CD4-positive, alpha-beta T cell treated with Interleukin-21 for 1 hour (primary cell): ENCODE measurements around the gene CALD1.

ENCODE experiments used
- DNase-seq: peaks from one replicate; pipeline ENCODE4 v3.0.0-alpha.2; 2020

CALD1 gene

DNA sequence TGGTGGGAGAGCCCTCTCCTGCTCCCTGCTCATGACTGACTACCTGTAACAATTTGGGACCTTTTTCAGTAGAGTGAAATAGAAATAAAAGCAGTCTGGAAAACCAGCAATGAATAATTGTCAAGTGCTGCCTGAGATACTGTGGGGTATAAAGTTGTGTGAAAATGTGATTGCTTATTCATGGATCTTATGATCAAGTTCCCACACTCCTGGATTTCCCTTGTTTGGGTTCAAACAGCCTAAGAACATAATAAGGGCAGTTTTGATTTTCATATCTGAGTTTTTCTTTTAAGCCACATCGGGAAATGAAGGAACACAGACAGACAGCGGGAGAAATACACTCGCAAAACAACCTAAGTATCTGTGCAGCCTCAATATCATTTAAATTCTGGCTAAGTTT is 52.9 kb downstream of the CALD1 start:
- DNase-seq, result no peak

DNA sequence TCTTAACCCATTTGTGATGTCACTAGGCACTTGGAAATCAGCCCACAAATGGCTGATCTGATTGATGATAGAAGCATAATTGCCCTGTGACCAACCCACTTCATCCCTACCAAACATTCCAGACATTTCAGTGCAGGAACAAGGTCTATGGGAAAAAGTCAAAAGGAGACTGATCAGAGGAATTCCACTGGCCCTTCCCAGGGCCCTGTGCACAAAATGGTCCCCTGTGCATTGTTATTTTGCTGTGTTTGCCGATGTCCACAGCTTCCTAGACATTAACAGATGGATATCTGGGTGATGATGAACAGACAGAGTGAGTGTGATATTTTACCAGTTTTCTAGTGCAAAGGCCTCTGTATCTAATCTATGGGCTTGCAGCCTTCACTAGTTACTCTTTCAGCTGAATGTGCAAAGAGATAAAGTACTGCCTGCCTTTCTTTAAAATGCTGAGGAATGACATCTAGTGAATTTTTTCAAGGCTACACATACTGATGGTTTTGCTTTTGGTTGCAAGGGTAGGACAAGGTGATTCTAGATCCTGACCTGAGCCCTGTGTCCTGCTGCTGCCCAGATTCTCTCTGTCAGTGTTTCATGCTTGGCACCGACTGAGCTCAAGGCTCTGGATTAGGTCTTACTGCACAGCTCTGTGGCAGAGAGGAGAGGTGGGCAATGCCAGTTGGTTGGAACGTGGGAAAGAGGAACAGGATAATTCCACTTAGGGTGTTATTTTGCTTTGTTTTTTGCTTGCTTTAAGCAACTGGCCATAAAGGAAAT is 55.4 kb downstream of the CALD1 start:
- DNase-seq, result no peak

DNA sequence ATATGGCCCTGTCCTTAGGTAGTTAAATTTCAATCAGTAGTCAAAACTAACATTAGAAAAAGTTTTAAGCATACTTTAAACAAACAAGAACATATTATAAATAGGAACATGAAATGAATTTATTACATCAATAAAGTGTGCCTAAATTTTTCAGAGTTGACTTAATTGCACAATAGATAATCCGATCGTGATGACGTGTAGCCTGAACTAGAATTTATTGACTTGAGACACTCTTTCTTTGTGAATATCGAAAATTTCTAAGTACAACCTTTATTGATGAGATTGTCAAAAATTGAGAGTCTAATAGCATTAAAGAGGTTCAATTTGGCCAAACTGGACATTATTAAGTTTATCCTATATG is 56.0 kb downstream of the CALD1 start:
- no peak for DNase-seq

DNA sequence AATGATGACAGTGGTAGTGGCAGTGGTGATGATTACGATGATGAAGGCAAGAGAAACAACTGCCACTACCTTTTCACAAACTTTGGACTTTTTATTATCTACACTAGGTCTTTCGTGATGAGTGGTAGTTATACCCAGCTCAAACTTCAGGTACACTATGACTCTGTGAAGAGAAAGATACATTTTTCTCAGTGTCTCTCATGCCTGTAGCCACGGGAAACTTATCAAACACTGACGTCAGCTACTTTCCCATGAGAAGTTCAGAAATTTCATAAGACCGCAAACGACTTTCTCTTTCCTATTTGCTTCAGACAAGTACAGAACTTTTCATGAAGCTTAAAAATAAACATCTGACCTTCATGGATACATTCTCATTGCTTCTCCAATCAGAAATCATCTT is 57.0 kb downstream of the CALD1 start:
- no peak for DNase-seq

DNA sequence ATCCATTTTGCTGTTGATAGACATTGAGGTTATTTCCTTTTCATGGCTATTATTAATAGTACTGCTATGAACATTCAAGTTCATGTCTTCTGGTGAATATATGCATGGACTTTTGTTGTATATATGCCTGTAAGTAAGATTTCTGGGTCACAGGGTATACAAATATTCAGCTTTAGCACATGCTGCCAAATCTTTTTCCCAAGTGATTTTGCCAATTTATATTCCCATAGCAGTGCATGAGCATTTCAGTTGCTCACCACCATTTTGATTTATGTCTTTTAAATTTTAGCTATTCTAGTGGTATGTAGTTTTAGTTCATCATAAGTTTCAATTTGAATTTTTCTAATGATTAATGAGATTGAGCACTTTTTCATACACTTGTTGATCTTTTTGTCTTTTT is 59.9 kb downstream of the CALD1 start:
- DNase-seq, result no peak

DNA sequence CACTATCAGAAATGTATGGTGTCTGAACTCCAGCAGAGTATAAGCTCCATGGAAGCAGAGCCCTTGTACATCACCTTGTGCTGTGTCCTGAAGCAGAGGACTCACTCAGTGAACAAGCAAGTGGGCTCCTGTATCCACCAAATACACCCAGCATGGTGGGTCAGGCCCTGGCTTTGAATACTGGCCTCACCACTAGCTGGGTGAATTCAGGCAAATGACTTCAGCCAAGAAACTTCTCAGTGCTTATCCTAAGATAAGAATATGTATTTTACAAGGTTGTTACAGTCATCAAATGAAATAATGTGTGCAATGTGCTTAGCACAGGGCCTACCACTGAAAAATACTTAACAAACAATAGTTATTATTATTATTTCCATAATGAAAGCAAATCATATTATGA is 62.6 kb downstream of the CALD1 start:
- no peak for DNase-seq

DNA sequence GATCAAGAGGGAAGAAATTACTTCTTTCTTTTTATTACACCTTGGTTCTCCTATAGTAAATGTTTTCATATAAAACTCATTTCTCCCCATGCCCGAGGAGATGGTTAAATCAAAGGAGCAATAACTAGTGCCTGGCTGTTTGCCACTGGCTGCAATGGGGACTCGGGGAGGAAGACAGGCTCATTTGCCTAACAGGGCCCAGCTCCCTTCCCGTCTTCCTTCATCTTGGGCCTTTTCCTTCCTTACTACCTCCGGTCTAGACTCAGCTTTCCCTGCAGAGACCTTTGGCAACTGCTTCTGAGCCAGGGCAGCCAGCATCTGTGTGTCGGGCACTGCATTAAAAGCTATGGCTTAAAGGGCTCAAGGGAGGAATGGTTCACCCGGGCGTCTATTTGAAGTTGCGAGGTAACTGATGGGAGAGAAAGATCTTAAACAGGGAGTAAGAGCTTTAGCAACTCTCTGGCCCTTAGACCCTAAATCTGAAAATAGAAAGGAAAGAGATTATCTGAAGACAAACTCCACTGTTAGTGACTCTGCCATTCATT is 63.5 kb downstream of the CALD1 start:
- no peak for DNase-seq

DNA sequence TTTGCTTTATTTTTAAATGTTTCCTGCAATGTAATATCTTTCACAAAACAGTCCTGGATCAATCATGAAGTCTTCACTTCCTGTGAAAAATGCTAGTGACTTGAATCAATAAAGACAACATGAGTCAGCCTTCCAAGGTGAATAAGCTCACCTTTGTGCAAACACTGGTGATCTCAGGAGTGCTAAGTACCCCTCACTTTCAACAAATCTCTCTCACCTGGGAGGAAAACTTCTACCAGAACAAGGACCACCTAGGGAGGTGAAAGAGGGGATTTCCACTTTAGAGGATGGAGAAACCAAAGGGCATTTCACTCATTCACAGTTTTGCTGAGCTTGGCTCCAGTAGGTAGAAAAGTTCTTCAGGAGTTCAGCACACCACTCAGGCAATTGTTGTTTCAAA is 64.8 kb downstream of the CALD1 start:
- DNase-seq, result no peak

DNA sequence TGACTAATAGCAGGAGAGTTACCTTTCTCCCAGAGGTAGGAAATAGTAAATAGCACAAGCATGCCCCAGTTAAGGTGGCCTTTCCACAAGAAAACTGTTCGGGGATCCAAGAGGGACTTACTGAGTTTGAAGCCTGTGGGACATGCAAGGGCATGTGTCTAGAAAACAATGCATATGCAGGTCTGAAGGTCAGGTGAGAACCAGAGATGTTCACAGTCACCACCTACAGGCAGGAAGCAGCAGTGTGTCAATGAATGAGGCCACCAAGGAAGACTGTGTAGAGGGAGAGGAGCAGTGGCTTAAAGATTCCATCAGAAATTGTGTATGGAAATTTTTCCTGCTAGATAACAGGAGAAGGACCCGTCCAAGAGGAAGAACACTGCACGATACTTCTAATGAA is 66.0 kb downstream of the CALD1 start:
- no peak for DNase-seq

DNA sequence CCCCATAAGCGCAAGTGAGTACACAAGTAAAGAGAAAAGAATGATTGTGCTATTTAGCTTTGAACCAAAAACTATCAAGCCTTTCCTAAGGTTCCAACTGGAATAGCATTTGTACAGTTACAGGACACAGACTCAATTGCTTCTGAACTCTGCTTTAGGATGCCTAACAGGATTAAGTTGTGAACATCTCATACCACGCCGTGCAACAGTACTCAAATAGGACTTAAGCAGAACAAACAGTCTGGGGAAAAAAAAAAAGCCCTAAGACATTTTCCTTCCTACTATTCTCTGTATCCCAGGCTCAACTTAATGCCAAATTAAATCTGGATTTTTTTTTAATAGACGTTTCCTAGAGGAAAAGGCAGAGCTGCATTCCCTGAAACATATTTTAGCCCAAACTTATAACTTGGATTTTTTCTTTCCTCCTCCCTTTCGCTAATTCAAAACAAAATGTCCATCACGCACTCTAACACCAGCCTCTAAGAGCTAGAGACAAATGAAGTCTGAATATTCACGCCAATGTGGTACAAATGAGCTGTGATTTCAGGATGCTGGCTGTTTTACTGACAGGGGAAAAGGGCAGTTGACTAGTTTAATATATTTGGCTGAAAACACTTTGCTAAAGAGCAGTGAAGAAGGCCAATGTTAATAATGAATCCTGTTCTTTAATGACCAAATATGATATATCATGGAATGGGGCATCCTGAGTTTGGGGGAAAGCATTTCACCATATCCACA is 68.6 kb downstream of the CALD1 start:
- DNase-seq, result no peak

DNA sequence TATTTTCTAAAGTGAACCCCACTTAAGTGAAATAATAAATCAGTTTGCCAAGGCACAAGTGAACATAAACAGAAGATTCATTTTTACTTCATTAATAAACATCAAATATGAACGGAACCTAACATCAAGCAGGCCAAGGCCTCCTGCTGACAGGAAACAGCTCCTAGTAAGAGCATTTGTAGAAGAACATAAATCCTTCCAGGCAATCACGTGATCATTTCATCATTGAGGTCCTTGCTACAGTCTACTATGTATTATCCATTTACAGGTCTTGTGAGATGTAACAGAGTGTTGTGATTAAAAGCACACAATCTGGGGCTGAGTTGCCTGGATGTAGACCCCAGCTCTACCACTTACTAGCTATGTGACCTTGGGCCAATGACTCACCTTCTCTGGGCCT is 70.6 kb downstream of the CALD1 start:
- DNase-seq, result no peak

DNA sequence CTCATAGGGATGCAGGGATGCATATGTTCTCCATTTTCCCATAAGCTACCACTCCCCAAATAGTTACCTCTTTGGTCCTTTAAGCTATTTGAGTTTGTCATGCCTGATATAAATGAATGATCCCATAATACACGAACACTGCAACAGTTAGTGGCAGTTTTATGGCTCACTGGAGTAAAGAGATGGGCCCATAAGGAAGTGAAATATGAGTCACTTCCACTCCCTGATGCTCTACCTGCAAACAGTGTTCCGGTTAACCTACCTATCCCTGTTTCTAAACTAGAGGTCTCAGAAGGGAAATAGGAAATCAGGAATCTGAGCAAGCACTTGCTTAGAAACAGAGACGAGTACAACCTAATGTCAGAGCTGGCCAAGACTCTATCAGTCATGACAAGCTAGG is 71.7 kb downstream of the CALD1 start:
- DNase-seq, result no peak

DNA sequence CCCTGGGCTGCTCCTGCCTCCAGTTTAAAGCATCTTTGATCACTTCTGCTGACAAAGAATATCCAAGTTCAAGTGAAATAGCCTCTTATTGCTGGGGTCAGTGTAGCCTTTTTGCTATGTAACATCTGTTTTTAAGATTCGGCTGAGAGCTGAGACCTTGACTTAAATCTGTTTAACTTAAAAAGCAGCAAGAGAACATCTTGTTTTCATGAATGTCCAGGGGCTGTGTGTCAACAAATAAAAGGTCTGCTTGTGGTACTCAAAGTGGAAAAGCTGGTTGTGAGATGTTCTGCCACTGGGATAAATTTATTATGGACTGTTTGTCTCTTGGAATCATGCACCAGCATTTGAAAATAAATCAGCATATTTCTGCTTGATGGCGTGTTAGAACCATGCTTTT is 73.2 kb downstream of the CALD1 start:
- DNase-seq, result no peak

DNA sequence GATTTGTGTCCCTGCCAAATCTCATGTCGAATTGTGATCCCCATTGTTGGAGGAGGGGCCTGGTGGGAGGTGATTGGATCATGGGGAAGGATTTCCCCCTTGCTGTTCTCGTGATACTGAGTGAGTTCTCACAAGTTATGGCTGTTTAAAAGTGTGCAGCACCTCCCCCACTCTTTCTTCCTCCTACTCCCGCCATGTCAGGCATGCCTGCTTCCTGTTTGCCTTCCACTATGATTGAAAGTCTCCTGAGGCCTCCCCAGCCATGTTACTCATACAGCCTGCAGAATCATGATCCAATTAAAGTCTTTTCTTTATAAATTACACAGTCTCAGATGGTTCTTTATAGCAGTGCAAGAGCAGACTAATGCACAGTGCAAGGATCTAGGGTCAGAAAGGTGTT is 75.4 kb downstream of the CALD1 start:
- no peak for DNase-seq

DNA sequence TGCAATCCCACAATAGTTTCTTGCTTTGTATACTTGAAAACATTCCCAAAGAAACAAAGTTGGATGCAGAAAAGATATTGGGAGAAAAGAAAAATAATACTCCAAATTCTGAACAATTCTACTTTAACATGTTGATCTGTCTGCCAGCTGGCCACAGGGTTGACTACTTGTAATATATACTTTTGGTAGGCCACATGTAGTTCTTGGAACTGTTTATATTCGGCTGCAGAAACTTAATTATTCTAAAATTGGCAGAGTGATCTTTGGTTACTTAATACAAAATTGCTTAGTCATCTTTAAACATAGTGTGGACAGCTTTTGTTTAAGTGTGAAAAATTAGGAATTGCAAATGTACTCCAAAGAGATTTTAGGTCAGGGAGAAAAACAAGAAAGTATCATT is 76.0 kb downstream of the CALD1 start:
- no peak for DNase-seq

DNA sequence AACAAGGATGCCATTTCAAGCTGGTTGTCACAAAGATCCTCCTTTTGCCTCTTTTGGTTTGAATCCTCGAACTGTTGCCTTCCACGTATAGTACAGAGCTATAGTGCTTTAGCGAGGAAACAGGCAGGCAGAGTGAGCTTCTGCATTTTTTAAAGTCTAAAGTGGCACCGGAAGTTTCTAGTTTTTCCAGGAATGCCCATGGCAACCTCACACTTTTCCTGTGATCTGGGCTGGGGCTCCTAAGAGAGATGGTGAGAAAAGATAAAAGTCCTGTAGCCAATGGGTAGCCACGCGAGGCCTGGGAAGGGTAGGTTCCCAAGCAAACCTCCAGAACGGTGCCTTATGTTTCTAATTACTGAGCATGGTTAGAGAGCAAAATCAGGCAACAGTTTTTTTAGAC is 76.7 kb downstream of the CALD1 start:
- no peak for DNase-seq

DNA sequence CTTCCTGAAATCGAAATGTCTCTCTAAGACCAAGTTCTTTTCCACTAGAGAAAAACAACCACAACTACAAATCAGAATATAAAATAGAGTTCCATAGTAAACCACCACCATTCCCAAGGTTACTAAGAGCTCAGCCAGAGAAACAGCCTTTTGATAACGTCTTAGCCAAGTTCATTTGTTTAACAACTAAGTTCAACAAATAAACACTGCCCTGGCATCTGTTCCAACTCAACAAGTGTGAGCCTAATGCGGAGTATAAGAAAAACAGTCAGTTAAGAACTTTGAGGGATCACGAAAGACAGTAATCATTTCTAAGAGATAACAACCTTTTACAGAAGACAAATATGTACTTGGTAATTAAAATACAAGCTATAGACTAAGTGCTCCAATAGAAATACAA is 77.3 kb downstream of the CALD1 start:
- DNase-seq, result no peak

DNA sequence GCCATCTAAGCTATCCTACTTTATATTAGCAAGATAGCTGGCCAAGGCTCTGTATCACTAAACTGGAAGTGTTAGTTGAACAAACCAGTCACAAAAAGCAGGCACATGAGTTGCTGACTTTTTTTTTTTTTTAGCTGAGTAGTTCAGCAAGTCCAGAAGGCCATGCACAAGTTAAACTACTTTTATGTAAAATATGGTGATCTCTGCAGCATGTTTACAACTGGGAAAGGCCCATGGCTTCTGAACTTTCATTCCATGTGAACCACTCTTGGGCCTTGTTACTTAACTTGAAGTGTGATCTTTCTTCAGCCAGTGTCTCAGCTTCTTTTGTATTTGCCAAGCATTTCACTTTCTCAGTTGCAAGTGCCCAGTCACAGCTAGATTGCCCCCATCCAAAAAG is 78.5 kb downstream of the CALD1 start:
- no peak for DNase-seq

DNA sequence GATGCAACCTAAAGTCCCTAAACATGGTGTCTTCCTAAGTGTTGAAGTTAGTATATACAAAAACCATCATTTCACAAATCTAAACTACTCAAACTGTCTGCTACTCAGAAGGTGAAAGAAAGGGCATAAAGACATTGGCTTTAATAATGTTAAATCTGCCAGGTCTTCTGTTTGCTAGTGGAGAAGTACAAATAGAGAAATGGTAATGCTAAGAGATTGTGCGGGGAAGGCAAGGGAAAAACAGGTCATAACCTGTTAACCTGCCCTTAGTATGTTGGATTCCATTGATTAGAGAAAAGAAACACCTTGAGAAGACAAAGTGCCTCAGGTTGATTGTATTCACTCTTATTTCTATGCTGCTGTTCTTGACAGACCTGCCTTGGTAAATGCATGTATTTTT is 80.3 kb downstream of the CALD1 start:
- no peak for DNase-seq

DNA sequence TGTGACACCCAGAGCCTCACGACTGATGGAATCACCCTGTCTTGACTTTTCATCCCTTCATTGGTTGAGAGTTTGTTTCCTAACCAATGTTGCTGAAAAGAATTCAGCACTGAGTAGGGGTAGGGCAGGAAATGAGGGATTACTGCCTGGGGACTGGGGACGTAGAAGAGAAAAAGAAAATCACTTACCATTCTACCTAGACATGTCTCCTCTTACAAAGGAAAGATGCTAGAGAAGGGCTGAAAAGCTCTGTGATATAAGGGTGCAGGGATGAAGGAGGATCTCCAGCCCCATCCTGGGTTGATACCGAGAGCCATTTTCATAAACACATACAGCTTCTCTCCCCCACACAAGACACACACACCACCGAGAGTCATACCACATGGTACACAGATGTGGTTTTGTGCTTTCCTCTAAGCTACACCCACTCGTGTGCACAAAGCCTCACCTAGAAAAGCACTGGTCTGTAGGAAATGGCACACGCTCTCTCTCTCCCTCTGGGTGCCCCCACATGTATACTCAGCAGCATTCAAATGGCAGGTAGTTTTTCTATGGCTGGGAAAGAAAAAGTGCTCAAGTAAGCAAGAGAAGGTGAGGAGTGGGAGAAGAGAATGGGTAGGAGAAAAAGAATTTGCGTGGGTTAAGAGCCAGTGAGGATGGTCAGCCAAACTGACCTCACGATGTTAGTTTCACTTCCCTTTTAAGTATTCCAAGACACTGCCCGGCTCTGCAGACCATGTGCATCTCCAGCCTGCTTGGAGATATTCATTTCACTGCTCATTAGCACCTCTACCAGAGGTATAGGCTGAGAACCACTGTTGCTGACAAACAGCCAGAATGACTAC is 85.8 kb downstream of the CALD1 start:
- DNase-seq, result peak; percentile 33

DNA sequence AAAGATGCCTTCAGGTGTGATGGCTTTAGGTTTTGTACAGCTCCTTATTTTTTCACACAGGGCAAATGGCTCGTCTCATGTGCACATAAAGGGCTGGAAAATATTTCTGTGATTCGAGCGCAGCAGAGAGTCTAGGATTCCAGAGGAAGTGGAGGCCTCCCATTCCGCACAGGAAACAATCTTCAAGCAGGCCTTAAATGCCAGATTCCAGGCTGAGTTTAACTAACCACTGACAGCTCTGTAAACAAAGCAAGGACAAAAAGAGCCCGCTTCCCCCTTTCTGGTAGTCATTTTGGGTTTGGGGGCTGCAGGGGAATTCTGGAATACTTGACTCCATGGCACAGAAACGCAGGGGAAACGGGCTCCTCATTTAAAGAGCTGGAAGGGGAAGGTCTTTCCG is 87.2 kb downstream of the CALD1 start:
- no peak for DNase-seq

DNA sequence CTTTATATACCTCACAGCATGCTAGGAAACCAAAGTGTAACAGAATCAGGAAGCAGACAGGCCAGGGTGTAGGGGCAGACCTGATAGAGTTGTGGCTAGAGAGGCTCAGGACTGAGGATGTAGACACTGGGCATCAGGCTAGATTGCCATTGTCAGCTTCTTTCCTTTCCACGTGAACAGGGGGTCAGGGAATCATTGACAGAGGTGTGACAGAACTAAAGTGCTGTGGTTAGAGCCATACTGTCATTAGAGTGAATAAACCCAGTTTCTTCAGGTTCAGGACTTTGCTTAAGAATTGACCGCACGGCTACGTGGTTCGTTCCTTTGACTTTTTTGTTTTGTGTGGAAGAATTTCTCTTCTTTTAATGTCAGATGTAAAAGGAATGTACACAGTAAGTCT is 90.7 kb downstream of the CALD1 start:
- no peak for DNase-seq

DNA sequence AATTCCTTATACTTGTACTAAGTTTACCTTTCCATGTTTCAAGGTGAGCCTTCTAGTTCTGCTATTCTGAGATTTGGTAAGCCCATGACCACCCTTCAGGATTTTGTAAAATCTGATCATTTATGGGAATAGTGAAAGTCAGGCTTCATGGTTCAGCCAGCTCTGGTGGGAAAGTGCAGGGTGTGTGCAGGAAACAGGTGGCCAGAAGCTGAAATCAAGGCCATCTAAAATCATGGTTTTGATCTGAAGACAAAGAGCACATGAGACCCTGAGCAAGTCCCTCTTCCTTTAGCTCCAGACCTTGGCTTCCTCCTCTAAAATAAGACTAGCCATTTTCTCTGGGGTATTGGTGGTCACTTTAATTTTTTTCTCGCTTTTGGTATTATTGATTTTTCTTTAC is 91.3 kb downstream of the CALD1 start:
- no peak for DNase-seq

DNA sequence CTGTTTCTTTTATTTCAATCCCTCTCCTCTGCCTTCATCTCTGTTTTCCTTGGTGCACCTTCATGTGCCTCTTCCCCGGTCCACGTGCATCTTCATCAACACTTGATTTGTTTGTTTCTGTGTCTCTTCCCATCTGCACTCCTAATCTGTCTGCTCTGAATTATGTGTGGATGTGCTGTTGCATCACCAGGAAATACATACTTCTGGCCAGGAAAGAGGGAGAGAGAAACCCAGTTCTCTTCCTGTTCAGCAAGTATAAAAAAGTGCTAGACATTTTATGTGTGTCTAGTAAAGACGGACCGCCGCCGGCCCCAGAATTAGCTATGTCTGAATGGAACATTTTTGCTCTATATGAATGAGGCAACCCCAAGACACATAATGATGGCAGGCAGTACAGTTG is 93.8 kb downstream of the CALD1 start:
- DNase-seq, result no peak
